Liver (tissue), 3 donors: ENCODE measurements around the gene LRRN4CL.

ENCODE experiments used
- ATF3 ChIP-seq: IDR thresholded peaks from 2 replicates; pipeline ENCODE4 v1.6.1; 2016; ENCODE audit warnings: antibody characterized with exemption
- EGR1 ChIP-seq, 2 donors: IDR thresholded peaks; 2 replicates each; pipeline ENCODE4 v1.6.1; 2016 to 2018; ENCODE audit warnings: antibody characterized with exemption in 2 of 2, low read depth in 2 of 2
- GABPA ChIP-seq, 2 donors: IDR thresholded peaks in 1 of 2; conservative IDR thresholded peaks in 1 of 2; 2 replicates each; pipeline ENCODE4 v1.6.1; 2016; ENCODE audit warnings: antibody characterized with exemption in 2 of 2, mild to moderate bottlenecking in 1 of 2, moderate library complexity in 1 of 2
- HNF4A ChIP-seq, 2 donors: conservative IDR thresholded peaks; 2 replicates each; pipeline ENCODE4 v1.6.1; 2016; ENCODE audit warnings: antibody characterized with exemption in 2 of 2, mild to moderate bottlenecking in 2 of 2
- MAX ChIP-seq: IDR thresholded peaks from 2 replicates; pipeline ENCODE4 v1.6.1; 2016; ENCODE audit warnings: antibody characterized with exemption
- REST ChIP-seq: IDR thresholded peaks from 2 replicates; pipeline ENCODE4 v1.6.1; 2016; ENCODE audit warnings: antibody characterized with exemption, mild to moderate bottlenecking
- TAF1 ChIP-seq: conservative IDR thresholded peaks from 2 replicates; pipeline ENCODE4 v1.6.1; 2016; ENCODE audit warnings: antibody characterized with exemption, mild to moderate bottlenecking
- YY1 ChIP-seq: IDR thresholded peaks from 2 replicates; pipeline ENCODE4 v1.6.1; 2016; ENCODE audit warnings: antibody characterized with exemption, mild to moderate bottlenecking
- TF ChIP-seq, protein P1 (sequence below): fragments of 150-350 bp; IDR thresholded peaks from 2 replicates; pipeline ENCODE4 v1.5.1; 2017; ENCODE audit warnings: improper control_type of control experiment, low read depth, low read length; ENCODE audit not compliant: missing input control
- TF ChIP-seq, protein P2 (sequence below): IDR thresholded peaks from 2 replicates; pipeline ENCODE4 v1.6.1; 2016; ENCODE audit warnings: antibody characterized with exemption
- donor health status: healthy.
- donor health status: healthy.

DNA sequence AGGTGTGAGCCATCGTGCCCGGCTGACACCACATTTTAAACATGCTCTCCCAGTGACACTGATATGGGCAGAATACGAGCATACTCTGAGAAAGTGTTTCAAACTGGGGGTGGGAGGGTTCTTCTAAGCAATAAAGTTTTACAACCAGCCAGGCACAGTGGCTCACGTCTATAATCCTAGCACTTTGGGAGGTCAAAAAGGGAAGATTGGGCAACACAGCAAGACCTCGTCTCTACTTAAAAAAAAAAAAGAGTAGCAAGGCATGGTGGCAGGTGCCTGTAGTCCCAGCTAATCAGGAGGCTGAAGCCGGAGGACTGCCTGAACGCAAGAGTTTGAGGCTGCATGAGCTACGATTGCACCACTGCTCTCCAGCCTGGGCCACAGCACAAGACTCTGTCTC, 45.1 kb downstream of the LRRN4CL start:
- TF ChIP-seq YY1, result no peak
- TF ChIP-seq, protein P1, sequence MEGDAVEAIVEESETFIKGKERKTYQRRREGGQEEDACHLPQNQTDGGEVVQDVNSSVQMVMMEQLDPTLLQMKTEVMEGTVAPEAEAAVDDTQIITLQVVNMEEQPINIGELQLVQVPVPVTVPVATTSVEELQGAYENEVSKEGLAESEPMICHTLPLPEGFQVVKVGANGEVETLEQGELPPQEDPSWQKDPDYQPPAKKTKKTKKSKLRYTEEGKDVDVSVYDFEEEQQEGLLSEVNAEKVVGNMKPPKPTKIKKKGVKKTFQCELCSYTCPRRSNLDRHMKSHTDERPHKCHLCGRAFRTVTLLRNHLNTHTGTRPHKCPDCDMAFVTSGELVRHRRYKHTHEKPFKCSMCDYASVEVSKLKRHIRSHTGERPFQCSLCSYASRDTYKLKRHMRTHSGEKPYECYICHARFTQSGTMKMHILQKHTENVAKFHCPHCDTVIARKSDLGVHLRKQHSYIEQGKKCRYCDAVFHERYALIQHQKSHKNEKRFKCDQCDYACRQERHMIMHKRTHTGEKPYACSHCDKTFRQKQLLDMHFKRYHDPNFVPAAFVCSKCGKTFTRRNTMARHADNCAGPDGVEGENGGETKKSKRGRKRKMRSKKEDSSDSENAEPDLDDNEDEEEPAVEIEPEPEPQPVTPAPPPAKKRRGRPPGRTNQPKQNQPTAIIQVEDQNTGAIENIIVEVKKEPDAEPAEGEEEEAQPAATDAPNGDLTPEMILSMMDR, result no peak
- no peak for TF ChIP-seq EGR1 (IDR thresholded peaks at IDR 0.05; ENCODE audit: low read depth in 2 of 2)
- no peak for TF ChIP-seq MAX
- no peak for TF ChIP-seq REST
- TF ChIP-seq, protein P2, sequence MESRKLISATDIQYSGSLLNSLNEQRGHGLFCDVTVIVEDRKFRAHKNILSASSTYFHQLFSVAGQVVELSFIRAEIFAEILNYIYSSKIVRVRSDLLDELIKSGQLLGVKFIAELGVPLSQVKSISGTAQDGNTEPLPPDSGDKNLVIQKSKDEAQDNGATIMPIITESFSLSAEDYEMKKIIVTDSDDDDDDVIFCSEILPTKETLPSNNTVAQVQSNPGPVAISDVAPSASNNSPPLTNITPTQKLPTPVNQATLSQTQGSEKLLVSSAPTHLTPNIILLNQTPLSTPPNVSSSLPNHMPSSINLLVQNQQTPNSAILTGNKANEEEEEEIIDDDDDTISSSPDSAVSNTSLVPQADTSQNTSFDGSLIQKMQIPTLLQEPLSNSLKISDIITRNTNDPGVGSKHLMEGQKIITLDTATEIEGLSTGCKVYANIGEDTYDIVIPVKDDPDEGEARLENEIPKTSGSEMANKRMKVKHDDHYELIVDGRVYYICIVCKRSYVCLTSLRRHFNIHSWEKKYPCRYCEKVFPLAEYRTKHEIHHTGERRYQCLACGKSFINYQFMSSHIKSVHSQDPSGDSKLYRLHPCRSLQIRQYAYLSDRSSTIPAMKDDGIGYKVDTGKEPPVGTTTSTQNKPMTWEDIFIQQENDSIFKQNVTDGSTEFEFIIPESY, result no peak
- no peak for TF ChIP-seq GABPA (IDR thresholded peaks at IDR 0.05 in 1 of 2, conservative IDR thresholded peaks at IDR 0.05 in 1 of 2)
- TF ChIP-seq HNF4A (conservative IDR thresholded peaks at IDR 0.05), result no peak
- TF ChIP-seq ATF3, result no peak
- TF ChIP-seq TAF1, result no peak
